ENCODE data around the gene GPLD1.

- TF ChIP-seq CTCF (IDR thresholded peaks at IDR 0.05; ENCODE audit: insufficient read depth, low read length, poor library complexity, severe bottlenecking) = no peak
- TF ChIP-seq EZH2phosphoT487 (conservative IDR thresholded peaks at IDR 0.05; ENCODE audit: low read length) = no peak
Observed at GRCh38 chr6:24489881-24490280, 503 bp upstream of the GPLD1 start.

Data from SU-DHL-6 (cell line).